ENCODE results near the gene GALNT9. TPM values are rescaled to one million over a fixed set of nuclear protein-coding genes. Genes with fewer than 3 reads are reported as not detected.

The GALNT9 gene
- polyA plus RNA-seq, 1 experiment: not detected

- DNase-seq (ENCODE audit: low read depth): no peak
- ChIA-PET POLR2A (no interaction called here), CTCF (no interaction called here)
- Histone ChIP-seq H3K36me3 (ENCODE audit: control insufficient read depth, insufficient read depth, low read length) (peaks cover 7% of the 10 kb centered on the region; the same call in 1 of the 2 replicates), H3K27me3 (ENCODE audit: control insufficient read depth, insufficient read depth, low read length) (no peaks in the 10 kb centered on the region), H3K4me3 (ENCODE audit: low read depth, low read length) (no peak overlapping the region)
- no peak for TF ChIP-seq CTCF (IDR thresholded peaks at IDR 0.05; ENCODE audit: insufficient read depth, low read depth, low read length)
Measured at GRCh38 chr12:132156573-132157325, 172.6 kb downstream of the GALNT9 start.

DNA sequence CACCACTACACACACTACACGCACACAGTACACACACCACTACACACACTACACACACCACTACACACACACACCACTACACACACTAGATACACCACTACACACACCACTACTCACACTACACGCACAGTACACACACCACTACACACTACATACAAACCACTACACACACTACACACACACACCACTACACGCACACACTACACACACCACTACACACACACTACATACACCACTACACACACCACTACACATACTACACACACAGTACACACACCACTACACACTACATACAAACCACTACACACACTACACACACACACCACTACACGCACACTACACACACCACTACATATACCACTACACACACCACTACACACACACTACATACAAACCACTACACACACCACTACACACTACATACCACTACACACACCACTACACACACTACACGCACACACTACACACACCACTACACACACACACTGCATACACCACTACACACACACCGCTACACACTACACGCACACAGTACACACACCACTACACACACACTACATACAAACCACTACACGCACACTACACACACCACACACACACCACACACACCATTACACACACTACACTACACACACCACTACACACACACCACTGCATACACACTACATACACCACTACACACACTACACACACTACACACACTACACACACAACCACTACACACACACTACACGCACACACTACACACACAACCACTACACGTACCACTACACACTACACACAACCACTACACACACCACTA, 173.4 kb downstream of the GALNT9 start:
- Histone ChIP-seq H3K4me3 (ENCODE audit: low read depth, low read length) (no peak overlapping the region), H3K36me3 (ENCODE audit: control insufficient read depth, insufficient read depth, low read length) (peaks cover 10% of the 10 kb centered on the region; the same call in 1 of the 2 replicates), H3K27me3 (ENCODE audit: control insufficient read depth, insufficient read depth, low read length) (no peaks in the 10 kb centered on the region)
- TF ChIP-seq CTCF (IDR thresholded peaks at IDR 0.05; ENCODE audit: insufficient read depth, low read depth, low read length): no peak
- ChIA-PET CTCF (interaction anchor here (0.6 to 1.4 kb wide), 2 partner anchors 252 to 459 kb away, joined by 3 to 4 read pairs; no protein-coding TSS in a partner anchor), POLR2A (no interaction called here)
- no peak for DNase-seq (ENCODE audit: low read depth)

GRCh38 chr12:132154941-132155770, 174.2 kb downstream of the GALNT9 start:
- ChIA-PET POLR2A (no interaction called here), CTCF (interaction anchor here (0.6 to 1.4 kb wide), 4 partner anchors 253 to 460 kb away, joined by 3 to 9 read pairs (median 4); no protein-coding TSS in a partner anchor)
- no peak for DNase-seq (ENCODE audit: low read depth)

DNA sequence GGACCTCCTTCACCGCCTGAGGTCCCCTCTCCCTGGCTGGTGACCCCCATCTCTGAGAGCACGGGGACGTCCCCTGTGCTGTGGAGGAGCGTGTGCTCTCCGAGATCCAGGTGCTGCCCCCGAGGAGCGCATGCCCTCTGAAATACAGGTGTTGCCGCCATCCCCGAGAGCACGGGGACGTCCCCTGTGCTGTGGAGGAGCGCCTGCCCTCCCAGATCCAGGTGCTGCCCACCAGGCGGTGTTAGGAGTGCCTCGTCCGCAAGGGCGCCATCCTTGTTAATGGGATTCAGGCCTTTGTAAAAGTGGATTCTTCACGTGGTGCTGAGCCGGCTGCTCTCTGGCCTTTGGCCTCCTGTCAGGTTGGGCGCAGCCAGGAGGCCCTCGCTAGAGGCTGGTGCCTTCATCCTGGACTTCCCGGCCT, 175.0 kb downstream of the GALNT9 start:
- ChIA-PET CTCF (interaction anchor here (0.6 to 3.8 kb wide), 31 partner anchors 8 to 1037 kb away, joined by 3 to 41 read pairs (median 4); no protein-coding TSS in a partner anchor), POLR2A (no interaction called here)
- Histone ChIP-seq H3K4me3 (ENCODE audit: low read depth, low read length) (no peak overlapping the region), H3K27me3 (ENCODE audit: control insufficient read depth, insufficient read depth, low read length) (no peaks in the 10 kb centered on the region), H3K36me3 (ENCODE audit: control insufficient read depth, insufficient read depth, low read length) (peaks cover 10% of the 10 kb centered on the region; the same call in 1 of the 2 replicates)
- no peak for TF ChIP-seq CTCF (IDR thresholded peaks at IDR 0.05; ENCODE audit: insufficient read depth, low read depth, low read length)
- no peak for DNase-seq (ENCODE audit: low read depth)

More at GRCh38 chr12:132154941-132155770, 174.2 kb downstream of the GALNT9 start:
- Histone ChIP-seq H3K27me3 (ENCODE audit: control insufficient read depth, insufficient read depth, low read length) (no peaks in the 10 kb centered on the region), H3K4me3 (ENCODE audit: low read depth, low read length) (no peak overlapping the region), H3K36me3 (ENCODE audit: control insufficient read depth, insufficient read depth, low read length) (peaks cover 10% of the 10 kb centered on the region; the same call in 1 of the 2 replicates)
- no peak for TF ChIP-seq CTCF (IDR thresholded peaks at IDR 0.05; ENCODE audit: insufficient read depth, low read depth, low read length)

Measured in BJ (cell line).